Neural cell (in vitro differentiated cells): ENCODE data around the gene NSG1.

Experiments
- EP300 ChIP-seq: fragments of 450-650 bp; conservative IDR thresholded peaks from 2 replicates; pipeline ENCODE4 v1.6.1; 2014; ENCODE audit warnings: antibody characterized with exemption, mild to moderate bottlenecking, moderate library complexity; ENCODE audit not compliant: poor library complexity, severe bottlenecking
- EZH2 ChIP-seq: fragments of 200-600, 300-800 bp; shearing (Covaris generic), sonication (generic); IDR thresholded peaks from 2 replicates; pipeline ENCODE4 v1.6.1; 2014; ENCODE audit warnings: antibody characterized with exemption, low read length, borderline replicate concordance, mild to moderate bottlenecking; ENCODE audit not compliant: insufficient read depth, poor library complexity, severe bottlenecking
- POLR2AphosphoS5 ChIP-seq: IDR thresholded peaks from 2 replicates; pipeline ENCODE4 v1.6.1; 2012
- RAD21 ChIP-seq: fragments of 450-650 bp; conservative IDR thresholded peaks from 2 replicates; pipeline ENCODE4 v1.6.1; 2014; ENCODE audit warnings: antibody characterized with exemption, mild to moderate bottlenecking, moderate library complexity
- TF ChIP-seq, protein P1 (sequence below): fragments of 450-650 bp; IDR thresholded peaks from 2 replicates; pipeline ENCODE4 v1.5.1; 2014; ENCODE audit warnings: antibody characterized with exemption, mild to moderate bottlenecking, moderate library complexity; ENCODE audit not compliant: poor library complexity, severe bottlenecking
- TF ChIP-seq, protein P2 (sequence below): IDR thresholded peaks from 2 replicates; pipeline ENCODE4 v1.6.1; 2012; ENCODE audit warnings: borderline replicate concordance

GRCh38 chr4:4398430-4398829, 11.5 kb downstream of the NSG1 start:
- TF ChIP-seq, protein P1, sequence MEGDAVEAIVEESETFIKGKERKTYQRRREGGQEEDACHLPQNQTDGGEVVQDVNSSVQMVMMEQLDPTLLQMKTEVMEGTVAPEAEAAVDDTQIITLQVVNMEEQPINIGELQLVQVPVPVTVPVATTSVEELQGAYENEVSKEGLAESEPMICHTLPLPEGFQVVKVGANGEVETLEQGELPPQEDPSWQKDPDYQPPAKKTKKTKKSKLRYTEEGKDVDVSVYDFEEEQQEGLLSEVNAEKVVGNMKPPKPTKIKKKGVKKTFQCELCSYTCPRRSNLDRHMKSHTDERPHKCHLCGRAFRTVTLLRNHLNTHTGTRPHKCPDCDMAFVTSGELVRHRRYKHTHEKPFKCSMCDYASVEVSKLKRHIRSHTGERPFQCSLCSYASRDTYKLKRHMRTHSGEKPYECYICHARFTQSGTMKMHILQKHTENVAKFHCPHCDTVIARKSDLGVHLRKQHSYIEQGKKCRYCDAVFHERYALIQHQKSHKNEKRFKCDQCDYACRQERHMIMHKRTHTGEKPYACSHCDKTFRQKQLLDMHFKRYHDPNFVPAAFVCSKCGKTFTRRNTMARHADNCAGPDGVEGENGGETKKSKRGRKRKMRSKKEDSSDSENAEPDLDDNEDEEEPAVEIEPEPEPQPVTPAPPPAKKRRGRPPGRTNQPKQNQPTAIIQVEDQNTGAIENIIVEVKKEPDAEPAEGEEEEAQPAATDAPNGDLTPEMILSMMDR = no peak
- TF ChIP-seq RAD21 (no peak), EP300 (no peak), POLR2AphosphoS5 (no peak), EZH2 (no peak)
- TF ChIP-seq, protein P2, sequence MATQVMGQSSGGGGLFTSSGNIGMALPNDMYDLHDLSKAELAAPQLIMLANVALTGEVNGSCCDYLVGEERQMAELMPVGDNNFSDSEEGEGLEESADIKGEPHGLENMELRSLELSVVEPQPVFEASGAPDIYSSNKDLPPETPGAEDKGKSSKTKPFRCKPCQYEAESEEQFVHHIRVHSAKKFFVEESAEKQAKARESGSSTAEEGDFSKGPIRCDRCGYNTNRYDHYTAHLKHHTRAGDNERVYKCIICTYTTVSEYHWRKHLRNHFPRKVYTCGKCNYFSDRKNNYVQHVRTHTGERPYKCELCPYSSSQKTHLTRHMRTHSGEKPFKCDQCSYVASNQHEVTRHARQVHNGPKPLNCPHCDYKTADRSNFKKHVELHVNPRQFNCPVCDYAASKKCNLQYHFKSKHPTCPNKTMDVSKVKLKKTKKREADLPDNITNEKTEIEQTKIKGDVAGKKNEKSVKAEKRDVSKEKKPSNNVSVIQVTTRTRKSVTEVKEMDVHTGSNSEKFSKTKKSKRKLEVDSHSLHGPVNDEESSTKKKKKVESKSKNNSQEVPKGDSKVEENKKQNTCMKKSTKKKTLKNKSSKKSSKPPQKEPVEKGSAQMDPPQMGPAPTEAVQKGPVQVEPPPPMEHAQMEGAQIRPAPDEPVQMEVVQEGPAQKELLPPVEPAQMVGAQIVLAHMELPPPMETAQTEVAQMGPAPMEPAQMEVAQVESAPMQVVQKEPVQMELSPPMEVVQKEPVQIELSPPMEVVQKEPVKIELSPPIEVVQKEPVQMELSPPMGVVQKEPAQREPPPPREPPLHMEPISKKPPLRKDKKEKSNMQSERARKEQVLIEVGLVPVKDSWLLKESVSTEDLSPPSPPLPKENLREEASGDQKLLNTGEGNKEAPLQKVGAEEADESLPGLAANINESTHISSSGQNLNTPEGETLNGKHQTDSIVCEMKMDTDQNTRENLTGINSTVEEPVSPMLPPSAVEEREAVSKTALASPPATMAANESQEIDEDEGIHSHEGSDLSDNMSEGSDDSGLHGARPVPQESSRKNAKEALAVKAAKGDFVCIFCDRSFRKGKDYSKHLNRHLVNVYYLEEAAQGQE = no peak
